Stomach smooth muscle (tissue), 2 donors: ENCODE measurements around the gene DPY19L1.
A peak's percentile ranks its signal among the peaks of the same experiment; 100 is the strongest.
"Not testable (repeated sequence)": the region's sequence is repeated elsewhere in the genome, so short reads cannot be mapped to it uniquely, and the experiment has no call there.

ENCODE experiments used
- H3K27ac ChIP-seq: one replicate; pipeline ENCODE4 v1.7.0; 2013; ENCODE audit warnings: mild to moderate bottlenecking, low read length, inconsistent platforms
- H3K27me3 ChIP-seq, 2 donors: one replicate each; pipeline ENCODE4 v1.7.0; 2013; ENCODE audit warnings: low read length in 2 of 2; ENCODE audit not compliant: insufficient read depth in 2 of 2, control insufficient read depth in 1 of 2
- H3K36me3 ChIP-seq, 2 donors: one replicate each; pipeline ENCODE4 v1.7.0; 2013; ENCODE audit warnings: low read length in 2 of 2; ENCODE audit not compliant: control insufficient read depth in 2 of 2, insufficient read depth in 2 of 2
- H3K4me1 ChIP-seq: one replicate; pipeline ENCODE4 v1.7.0; 2013; ENCODE audit warnings: low read length; ENCODE audit not compliant: control insufficient read depth, insufficient read depth
- H3K4me3 ChIP-seq, 2 donors: one replicate each; pipeline ENCODE4 v1.7.0; 2013; ENCODE audit warnings: low read length in 2 of 2
- H3K9ac ChIP-seq, 2 donors: one replicate each; pipeline ENCODE4 v1.7.0; 2013; ENCODE audit warnings: low read length in 2 of 2, mild to moderate bottlenecking in 1 of 2
- H3K9me3 ChIP-seq, 2 donors: one replicate each; pipeline ENCODE4 v1.7.0; 2013; ENCODE audit warnings: low read length in 2 of 2; ENCODE audit not compliant: control insufficient read depth in 2 of 2
- donor health status: healthy.
- donor health status: Pancreatic carcinoma.

DPY19L1 gene

GRCh38 chr7:35037211-35037525, at the start of gene DPY19L1:
DPY19L1 (minus strand) TSS chr7:35037485; CDS start chr7:35037394, 91 bp downstream.
- Histone ChIP-seq H3K4me3 (peak within 1 kb of the TSS; percentile 62 to 83), H3K9ac (peak within 1 kb of the TSS; percentile 71 to 82), H3K9me3 (no peaks in the 10 kb centered on the region), H3K4me1 (peaks cover 10% of the 10 kb centered on the region), H3K27me3 (no peaks in the 10 kb centered on the region), H3K36me3 (no peaks in the 10 kb centered on the region), H3K27ac (peak within 1 kb of the TSS; percentile 49)

GRCh38 chr7:35079517-35079916, 42.2 kb upstream of the DPY19L1 start:
- H3K27ac ChIP-seq, H3K36me3 ChIP-seq, H3K27me3 ChIP-seq: not testable (repeated sequence)

GRCh38 chr7:35074008-35074407, 36.7 kb upstream of the DPY19L1 start:
- H3K4me1 ChIP-seq, H3K36me3 ChIP-seq, H3K4me3 ChIP-seq, H3K9ac ChIP-seq, H3K27ac ChIP-seq, H3K27me3 ChIP-seq, H3K9me3 ChIP-seq: not testable (repeated sequence)

More at GRCh38 chr7:35079517-35079916, 42.2 kb upstream of the DPY19L1 start:
- H3K9ac ChIP-seq, H3K9me3 ChIP-seq, H3K4me3 ChIP-seq, H3K4me1 ChIP-seq: not testable (repeated sequence)

GRCh38 chr7:35072950-35073827, 35.9 kb upstream of the DPY19L1 start:
- not testable (repeated sequence) for H3K4me3 ChIP-seq, H3K36me3 ChIP-seq, H3K27ac ChIP-seq, H3K27me3 ChIP-seq, H3K9ac ChIP-seq, H3K4me1 ChIP-seq, H3K9me3 ChIP-seq

- H3K4me3 ChIP-seq, H3K27ac ChIP-seq, H3K4me1 ChIP-seq: not testable (repeated sequence)
Observed at GRCh38 chr7:35069084-35069483, 31.8 kb upstream of the DPY19L1 start.

GRCh38 chr7:35065382-35065781, 28.1 kb upstream of the DPY19L1 start:
- not testable (repeated sequence) for H3K36me3 ChIP-seq

More at GRCh38 chr7:35069084-35069483, 31.8 kb upstream of the DPY19L1 start:
- not testable (repeated sequence) for H3K9ac ChIP-seq, H3K9me3 ChIP-seq, H3K27me3 ChIP-seq, H3K36me3 ChIP-seq

GRCh38 chr7:35058571-35058970, 21.3 kb upstream of the DPY19L1 start:
- H3K9ac ChIP-seq, H3K36me3 ChIP-seq, H3K4me1 ChIP-seq, H3K27ac ChIP-seq, H3K9me3 ChIP-seq, H3K4me3 ChIP-seq, H3K27me3 ChIP-seq: not testable (repeated sequence)

More at GRCh38 chr7:35065382-35065781, 28.1 kb upstream of the DPY19L1 start:
- H3K4me3 ChIP-seq, H3K9ac ChIP-seq, H3K27ac ChIP-seq, H3K4me1 ChIP-seq, H3K9me3 ChIP-seq, H3K27me3 ChIP-seq: not testable (repeated sequence)

GRCh38 chr7:35057505-35058451, 20.5 kb upstream of the DPY19L1 start:
- not testable (repeated sequence) for H3K36me3 ChIP-seq, H3K4me3 ChIP-seq, H3K9me3 ChIP-seq, H3K4me1 ChIP-seq, H3K27me3 ChIP-seq, H3K9ac ChIP-seq, H3K27ac ChIP-seq

- H3K9ac ChIP-seq, H3K27me3 ChIP-seq, H3K27ac ChIP-seq, H3K9me3 ChIP-seq, H3K4me3 ChIP-seq, H3K4me1 ChIP-seq, H3K36me3 ChIP-seq: not testable (repeated sequence)
Observed at GRCh38 chr7:35055733-35056132, 18.4 kb upstream of the DPY19L1 start.

GRCh38 chr7:35053488-35054175, 16.3 kb upstream of the DPY19L1 start:
- H3K27me3 ChIP-seq, H3K36me3 ChIP-seq, H3K9me3 ChIP-seq, H3K9ac ChIP-seq, H3K27ac ChIP-seq, H3K4me1 ChIP-seq, H3K4me3 ChIP-seq: not testable (repeated sequence)
